ENCODE results near the gene HERC4.
"Not testable (repeated sequence)": the region's sequence is repeated elsewhere in the genome, so short reads cannot be mapped to it uniquely, and the experiment has no call there.

The HERC4 gene

DNA sequence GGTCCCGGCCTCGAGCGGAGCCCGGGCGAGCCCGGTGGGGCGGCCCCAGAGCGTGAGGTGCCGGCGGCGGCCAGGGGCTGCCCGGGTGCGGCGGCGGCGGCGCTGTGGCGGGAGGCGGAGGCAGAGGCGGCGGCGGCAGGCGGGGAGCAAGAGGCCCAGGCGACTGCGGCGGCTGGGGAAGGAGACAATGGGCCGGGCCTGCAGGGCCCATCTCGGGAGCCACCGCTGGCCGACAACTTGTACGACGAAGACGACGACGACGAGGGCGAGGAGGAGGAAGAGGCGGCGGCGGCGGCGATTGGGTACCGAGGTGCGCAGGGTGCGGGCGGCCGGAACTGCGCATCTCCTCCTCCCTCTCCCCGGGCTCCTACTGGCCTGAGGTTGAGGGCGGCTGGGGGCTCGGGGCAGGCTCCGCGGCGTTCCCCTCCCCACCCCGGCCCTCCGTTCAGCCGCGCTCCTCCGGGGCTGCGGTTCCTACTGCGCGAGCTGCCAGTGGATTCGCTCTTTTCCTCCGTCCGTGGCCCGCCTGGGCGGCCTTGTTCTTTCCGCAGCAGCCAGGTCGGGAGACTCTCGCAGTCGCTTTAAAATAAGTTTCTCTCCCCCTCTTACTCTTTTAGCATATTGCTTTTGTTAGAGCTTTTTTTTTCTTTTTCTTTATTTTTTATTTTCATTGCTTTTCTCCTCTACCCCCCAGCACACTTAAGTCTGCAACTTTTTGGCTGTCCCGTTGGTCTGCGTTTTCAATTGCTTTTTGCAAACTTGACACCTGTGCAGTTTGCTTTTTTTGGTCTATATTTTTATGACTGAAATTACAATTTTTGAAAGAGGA is 190.0 kb downstream of the HERC4 start:
- H3K27me3 ChIP-seq (ENCODE audit: low read depth) = no peaks in the 10 kb centered on the region
- peaks cover 28% of the 10 kb centered on the region for H3K36me3 ChIP-seq (replicated peaks)
- DNase-seq (ENCODE audit: low spot score in 2 of 2) = peak; percentile 74 to 84
- H3K4me1 ChIP-seq = peaks cover 7% of the 10 kb centered on the region
- in situ Hi-C loops (cut with MboI; ENCODE audit: low sequenced_read_pairs) = no loop called here
- H3K4me3 ChIP-seq = peak overlapping the region; percentile 83
- H3K9me3 ChIP-seq = no peaks in the 10 kb centered on the region

DNA sequence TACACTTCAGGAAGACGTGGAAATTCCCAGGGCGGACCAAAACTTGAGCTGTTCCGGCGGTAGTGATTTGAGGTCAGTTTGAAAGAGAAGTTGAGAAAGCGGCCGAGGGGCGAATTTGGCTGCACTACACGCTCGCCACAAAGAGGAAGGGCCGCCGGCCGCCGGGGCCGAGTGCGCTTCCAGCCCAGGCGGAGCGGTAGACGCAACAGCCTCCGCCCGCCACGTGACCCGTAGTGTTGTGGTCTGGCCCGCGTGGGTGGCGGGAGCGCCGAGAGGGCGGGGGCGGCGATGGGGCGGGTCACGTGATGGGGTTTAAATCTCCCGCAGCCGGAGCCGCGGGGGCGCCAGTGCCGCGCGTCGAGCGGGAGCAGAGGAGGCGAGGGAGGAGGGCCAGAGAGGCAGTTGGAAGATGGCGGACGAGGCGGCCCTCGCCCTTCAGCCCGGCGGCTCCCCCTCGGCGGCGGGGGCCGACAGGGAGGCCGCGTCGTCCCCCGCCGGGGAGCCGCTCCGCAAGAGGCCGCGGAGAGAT is 190.7 kb downstream of the HERC4 start, which contains the start of gene SIRT1:
Gene SIRT1 (plus strand): TSS at position 344 of the 529 bp plus-strand sequence. CDS start 66 bp downstream, at position 410.
- peak; percentile 94 to 98 for DNase-seq (ENCODE audit: low spot score in 2 of 2)
- H3K36me3 ChIP-seq (replicated peaks) = peaks cover 22% of the 10 kb centered on the region
- in situ Hi-C loops (cut with MboI; ENCODE audit: low sequenced_read_pairs) = no loop called here
- H3K9me3 ChIP-seq = no peaks in the 10 kb centered on the region
- no peaks in the 10 kb centered on the region for H3K27me3 ChIP-seq (ENCODE audit: low read depth)
- H3K4me1 ChIP-seq = peaks cover 7% of the 10 kb centered on the region
- H3K4me3 ChIP-seq = peak within 1 kb of the TSS; percentile 83

DNA sequence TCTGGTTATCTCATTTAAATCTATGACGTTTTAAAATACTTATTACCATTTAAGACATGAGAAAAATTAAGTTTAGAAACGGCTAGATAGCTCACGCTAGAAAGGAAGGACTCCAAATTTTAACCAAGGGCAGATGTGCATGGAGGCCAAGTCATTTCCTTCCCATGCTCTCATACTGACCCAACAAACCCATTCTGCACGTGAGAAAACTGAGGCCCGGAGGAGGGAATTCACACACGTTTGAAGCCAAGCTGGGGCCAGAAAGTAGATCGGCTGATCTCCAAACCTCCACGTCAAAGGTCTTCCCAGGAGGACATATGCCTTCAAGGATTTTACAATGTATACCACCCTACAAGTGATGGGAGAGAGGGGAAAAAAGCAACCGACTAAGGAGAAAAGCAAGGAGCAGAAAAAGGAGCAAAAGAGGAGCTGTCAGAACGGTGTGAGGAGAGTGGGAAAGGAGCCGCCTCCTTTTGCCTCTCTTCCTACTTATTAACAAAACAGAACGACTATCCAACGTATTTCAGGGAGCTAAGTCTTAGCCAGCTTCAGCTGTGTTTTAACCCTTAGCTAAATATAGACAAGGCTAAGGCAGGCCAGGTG is 191.3 kb downstream of the HERC4 start:
- in situ Hi-C loops (cut with MboI; ENCODE audit: low sequenced_read_pairs) = no loop called here
- Histone ChIP-seq H3K4me3 (peak overlapping the region; percentile 83), H3K4me1 (peaks cover 7% of the 10 kb centered on the region), H3K9me3 (no peaks in the 10 kb centered on the region), H3K27me3 (ENCODE audit: low read depth) (no peaks in the 10 kb centered on the region), H3K36me3 (replicated peaks) (peaks cover 17% of the 10 kb centered on the region)
- DNase-seq (ENCODE audit: low spot score in 2 of 2) = no peak

DNA sequence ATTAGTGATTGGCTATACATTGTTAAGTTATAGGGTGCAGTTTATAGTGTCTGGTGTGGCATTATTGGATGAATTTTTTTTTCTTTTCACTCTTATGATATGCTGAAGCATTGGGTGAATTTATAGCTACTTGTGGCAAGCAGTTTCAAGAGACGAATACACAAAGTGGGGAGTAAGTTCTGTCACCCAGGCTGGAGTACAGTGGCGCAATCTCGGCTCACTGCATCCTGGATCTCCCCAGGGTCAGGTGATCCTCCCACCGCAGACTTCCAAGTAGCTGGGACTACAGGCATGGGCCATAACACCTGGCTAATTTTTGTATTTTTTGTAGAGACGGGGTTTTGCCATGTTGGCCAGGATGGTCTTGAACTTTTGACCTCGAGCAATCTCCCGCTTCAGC is 196.9 kb downstream of the HERC4 start:
- Histone ChIP-seq H3K4me3 (no peak overlapping the region), H3K9me3 (no peaks in the 10 kb centered on the region), H3K27me3 (ENCODE audit: low read depth) (no peaks in the 10 kb centered on the region), H3K36me3 (replicated peaks) (no peaks in the 10 kb centered on the region), H3K4me1 (no peaks in the 10 kb centered on the region)
- no peak for DNase-seq (ENCODE audit: low spot score in 2 of 2)
- in situ Hi-C loops (cut with MboI; ENCODE audit: low sequenced_read_pairs) = no loop called here

DNA sequence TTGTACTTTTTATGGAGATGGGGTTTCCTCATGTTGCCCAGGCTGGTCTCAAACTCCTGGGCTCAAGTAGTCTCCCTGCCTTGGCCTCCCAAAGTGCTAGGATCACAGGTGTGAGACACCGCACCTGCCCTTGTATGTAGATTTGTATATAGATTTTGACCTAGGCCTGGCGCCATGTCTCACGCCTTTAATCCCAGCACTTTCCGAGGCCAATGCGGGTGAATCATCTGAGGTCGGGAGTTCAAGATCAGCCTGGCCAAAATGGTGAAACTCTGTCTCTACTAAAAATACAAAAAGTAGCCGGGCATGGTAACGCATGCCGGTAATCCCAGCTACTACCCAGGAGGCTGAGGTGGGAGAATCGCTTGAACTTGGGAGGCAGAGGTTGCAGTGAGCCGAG is 197.7 kb downstream of the HERC4 start:
- in situ Hi-C loops (cut with MboI; ENCODE audit: low sequenced_read_pairs); DNase-seq (ENCODE audit: low spot score in 2 of 2); H3K9me3 ChIP-seq: not testable (repeated sequence)

DNA sequence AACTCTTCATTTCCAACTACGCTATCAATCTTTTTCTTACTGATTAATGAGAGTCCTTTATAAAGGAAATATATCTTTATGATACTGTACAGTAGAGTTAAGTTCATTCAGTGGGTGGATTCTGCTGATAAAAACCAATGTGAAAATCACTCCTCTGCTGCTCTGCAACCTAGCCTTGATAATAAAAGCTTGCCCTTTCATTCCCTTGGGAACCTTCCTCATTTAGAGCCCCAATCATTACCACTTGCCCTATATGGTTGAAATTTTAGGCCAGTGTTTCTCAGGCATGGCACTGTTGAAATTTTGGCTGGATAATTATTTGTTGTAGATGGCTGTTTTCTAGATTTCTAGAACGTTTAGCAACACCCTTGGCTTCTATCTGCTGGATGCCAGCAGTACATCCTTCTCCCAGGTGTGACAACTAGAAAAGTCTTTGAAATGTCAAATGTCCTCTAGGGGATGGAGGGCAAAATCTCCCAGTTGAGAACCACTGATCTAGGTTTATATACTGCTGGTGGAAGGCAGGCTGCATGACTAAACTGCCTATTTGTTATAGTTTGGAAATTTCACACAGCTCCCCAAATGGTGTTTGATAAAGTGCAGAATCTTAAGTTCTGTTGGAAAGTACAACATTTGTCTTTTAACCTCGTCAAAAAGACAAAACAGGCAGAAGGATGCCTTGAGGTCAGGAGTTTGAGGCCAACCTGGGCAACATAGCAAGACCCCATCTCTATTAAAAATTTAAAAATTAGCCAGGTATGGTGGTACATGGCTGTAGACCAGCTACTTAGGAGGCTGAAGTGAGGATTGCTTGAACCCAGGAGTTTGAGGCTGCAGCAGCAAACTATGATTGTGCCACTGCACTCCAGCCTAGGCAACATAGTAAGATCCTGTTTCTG is 199.5 kb downstream of the HERC4 start:
- in situ Hi-C loops (cut with MboI; ENCODE audit: low sequenced_read_pairs) = no loop called here
- no peaks in the 10 kb centered on the region for H3K36me3 ChIP-seq (replicated peaks)
- H3K9me3 ChIP-seq = no peaks in the 10 kb centered on the region
- H3K4me1 ChIP-seq = no peaks in the 10 kb centered on the region
- DNase-seq (ENCODE audit: low spot score in 2 of 2) = no peak
- H3K27me3 ChIP-seq (ENCODE audit: low read depth) = no peaks in the 10 kb centered on the region
- no peak overlapping the region for H3K4me3 ChIP-seq

More for the DNA sequence above, 197.7 kb downstream of the HERC4 start:
- not testable (repeated sequence) for H3K27me3 ChIP-seq (ENCODE audit: low read depth); H3K36me3 ChIP-seq (replicated peaks); H3K4me3 ChIP-seq; H3K4me1 ChIP-seq
